T-helper 1 cell treated with Interleukin-12 subunit alpha and Interleukin-12 subunit beta and Interleukin-4 antibody, amounts not matched to agents 30 ng/mL and 1 ng/mL, for 36 hours (primary cell): ENCODE results near the gene C5orf24. TPM values are rescaled to one million over a fixed set of nuclear protein-coding genes. Genes with fewer than 3 reads are reported as not detected.

Experiments used
- intact Hi-C: fragments of 100-400 bp; cut with micrococcal nuclease; formaldehyde crosslinking; loops from one replicate; pipeline ENCODE4 v1.15.1; 2024
- total RNA-seq: library from RNA; stranded (reverse); gene quantifications from 2 replicates; pipeline ENCODE4 v1.2.3, GENCODE V29; 2022

Gene C5orf24
- total RNA-seq, 1 donor from 2014 or later = 35.5 TPM

GRCh38 chr5:134904610-134905245 lies 59.0 kb downstream of the C5orf24 start, which contains the start of gene PCBD2:
TSS of gene PCBD2 (plus strand) at chr5:134905131. CDS start at chr5:134905140, 9 bp downstream.
- intact Hi-C loops = loop anchor here (1.0 to 2.0 kb wide), 16 partner anchors 16 to 728 kb away; partner anchors contain the start of genes C5orf24, CAMLG, DDX46 and JADE2

GRCh38 chr5:134905246-134905996 lies 59.7 kb downstream of the C5orf24 start:
- intact Hi-C loops = loop anchor here (1.0 to 2.0 kb wide), 13 partner anchors 15 to 729 kb away; partner anchors contain the start of genes CAMLG, DDX46, JADE2 and PPP2CA

- intact Hi-C loops = no loop called here
These were observed 61.0 kb downstream of the C5orf24 start for GRCh38 chr5:134906811-134907210.

Other genes with a start within 250 kb of the C5orf24 start
- 54.7 and 54.9 TPM in 2 replicates for gene SAR1B, start 213.1 kb upstream of the C5orf24 start, total RNA-seq
- gene SEC24A, start 197.2 kb upstream of the C5orf24 start, total RNA-seq = 32.0 and 33.2 TPM in 2 replicates
- 22.6 and 23.4 TPM in 2 replicates for gene CAMLG, start 107.4 kb upstream of the C5orf24 start, total RNA-seq
- gene DDX46, start 87.2 kb upstream of the C5orf24 start, total RNA-seq = 73.6 and 73.9 TPM in 2 replicates
- 72.7 and 80.5 TPM in 2 replicates for gene TXNDC15, start 28.4 kb downstream of the C5orf24 start, total RNA-seq
- 13.2 and 14.2 TPM in 2 replicates for gene PCBD2, start 59.2 kb downstream of the C5orf24 start, total RNA-seq
- gene CATSPER3, start 121.9 kb downstream of the C5orf24 start, total RNA-seq = 0.80 and 1.5 TPM in 2 replicates
- gene PITX1, start 188.3 kb downstream of the C5orf24 start, total RNA-seq = 0.51 and 0.54 TPM in 2 replicates